Measurements from ENCODE around the gene IMP4.

IMP4 gene

GRCh38 chr2:130378206-130378897 is 35.7 kb downstream of the IMP4 start:
- no peak for DNase-seq (ENCODE audit: low read depth)

- DNase-seq (ENCODE audit: low read depth) = no peak
Observed at GRCh38 chr2:130378898-130379214, 36.2 kb downstream of the IMP4 start.

GRCh38 chr2:130380096-130380934 is 37.6 kb downstream of the IMP4 start:
- DNase-seq (ENCODE audit: low read depth) = no peak

GRCh38 chr2:130381145-130381544 is 38.4 kb downstream of the IMP4 start:
- no peak for DNase-seq (ENCODE audit: low read depth)

- DNase-seq (ENCODE audit: low read depth) = no peak
Observed at GRCh38 chr2:130381619-130382018, 38.9 kb downstream of the IMP4 start.

GRCh38 chr2:130382313-130382917 is 39.7 kb downstream of the IMP4 start:
- DNase-seq (ENCODE audit: low read depth) = no peak

- DNase-seq (ENCODE audit: low read depth) = no peak
Observed at GRCh38 chr2:130385709-130386108, 43.0 kb downstream of the IMP4 start.

- no peak for DNase-seq (ENCODE audit: low read depth)
Observed at GRCh38 chr2:130387071-130387400, 44.3 kb downstream of the IMP4 start.

- no peak for DNase-seq (ENCODE audit: low read depth)
Observed at GRCh38 chr2:130387804-130388203, 45.1 kb downstream of the IMP4 start.

- no peak for DNase-seq (ENCODE audit: low read depth)
Observed at GRCh38 chr2:130388221-130388907, 45.7 kb downstream of the IMP4 start.

- no peak for DNase-seq (ENCODE audit: low read depth)
Observed at GRCh38 chr2:130389358-130389757, 46.7 kb downstream of the IMP4 start.

- DNase-seq (ENCODE audit: low read depth) = no peak
Observed at GRCh38 chr2:130389783-130390182, 47.1 kb downstream of the IMP4 start.

GRCh38 chr2:130390460-130391057 is 47.9 kb downstream of the IMP4 start:
- no peak for DNase-seq (ENCODE audit: low read depth)

GRCh38 chr2:130391058-130391871 is 48.6 kb downstream of the IMP4 start:
- no peak for DNase-seq (ENCODE audit: low read depth)

GRCh38 chr2:130391872-130392670 is 49.4 kb downstream of the IMP4 start:
- DNase-seq (ENCODE audit: low read depth) = no peak

GRCh38 chr2:130393318-130393910 is 50.7 kb downstream of the IMP4 start:
- DNase-seq (ENCODE audit: low read depth) = no peak
